HG03469 (cell line): ENCODE measurements around the gene ACMSD.
"Not testable (repeated sequence)": the region's sequence is repeated elsewhere in the genome, so short reads cannot be mapped to it uniquely, and the experiment has no call there.

Source experiments
- ATAC-seq: cut with Tn5 transposase; IDR thresholded peaks from one replicate; pipeline ENCODE4 v1.9.1; 2021; ENCODE audit warnings: mild to moderate bottlenecking, moderate library complexity, moderate number of reproducible peaks; ENCODE audit not compliant: unreplicated experiment

Gene ACMSD

DNA sequence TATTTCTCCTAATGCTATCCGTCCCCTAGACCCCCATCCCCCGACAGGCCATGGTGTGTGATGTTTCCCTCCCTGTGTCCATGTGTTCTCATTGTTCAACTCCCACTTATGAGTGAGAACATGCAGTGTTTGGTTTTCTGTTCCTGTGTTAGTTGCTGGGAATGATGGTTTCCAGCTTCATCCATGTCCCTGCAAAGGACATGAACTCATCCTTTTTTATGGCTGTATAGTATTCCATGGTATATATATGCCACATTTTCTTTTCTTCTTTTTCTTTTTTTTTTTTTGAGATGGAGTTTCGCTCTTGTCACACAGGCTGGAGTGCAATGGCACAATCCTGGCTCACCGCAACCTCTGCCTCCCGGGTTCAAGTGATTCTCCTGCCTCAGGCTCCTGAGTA lies 9.2 kb downstream of the ACMSD start:
- ATAC-seq, result not testable (repeated sequence)

DNA sequence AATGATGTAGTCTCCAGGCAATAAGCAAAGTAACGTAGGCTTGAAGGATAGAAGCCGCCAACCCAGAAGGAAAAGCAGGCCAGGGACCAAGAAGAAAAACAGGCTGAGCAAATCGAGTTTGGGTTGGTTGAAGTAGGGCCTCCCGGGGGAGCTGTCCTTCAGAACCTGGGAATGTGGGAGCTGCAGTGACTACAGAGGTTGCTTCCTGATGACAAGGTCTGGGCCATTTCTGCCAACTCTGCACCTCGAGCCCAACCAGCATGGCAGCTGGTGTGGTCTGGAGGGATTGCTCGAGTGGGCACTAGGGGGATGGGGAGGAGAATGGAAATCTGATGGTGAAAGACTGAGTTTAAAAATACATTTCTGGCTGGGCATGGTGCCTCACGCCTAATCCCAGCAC lies 14.1 kb downstream of the ACMSD start:
- no peak for ATAC-seq

DNA sequence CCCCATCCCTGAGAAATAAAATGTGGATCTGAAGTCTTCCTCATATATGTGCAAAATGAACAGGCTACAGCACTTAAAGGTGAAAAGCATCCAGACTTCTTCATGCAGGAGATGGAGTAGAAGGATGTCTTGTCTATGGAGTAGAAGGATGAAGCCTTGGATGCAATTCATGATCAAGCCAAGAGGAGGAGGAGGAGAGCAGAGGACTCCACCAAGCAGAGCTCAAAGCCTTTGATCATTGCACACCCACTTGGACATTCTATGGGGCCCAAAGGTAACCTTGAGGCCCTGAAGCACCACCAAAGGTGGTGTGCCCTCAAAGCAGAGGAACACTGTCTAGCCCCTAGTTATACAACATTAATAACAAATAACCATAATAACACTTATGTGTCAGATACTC lies 17.3 kb downstream of the ACMSD start:
- no peak for ATAC-seq

DNA sequence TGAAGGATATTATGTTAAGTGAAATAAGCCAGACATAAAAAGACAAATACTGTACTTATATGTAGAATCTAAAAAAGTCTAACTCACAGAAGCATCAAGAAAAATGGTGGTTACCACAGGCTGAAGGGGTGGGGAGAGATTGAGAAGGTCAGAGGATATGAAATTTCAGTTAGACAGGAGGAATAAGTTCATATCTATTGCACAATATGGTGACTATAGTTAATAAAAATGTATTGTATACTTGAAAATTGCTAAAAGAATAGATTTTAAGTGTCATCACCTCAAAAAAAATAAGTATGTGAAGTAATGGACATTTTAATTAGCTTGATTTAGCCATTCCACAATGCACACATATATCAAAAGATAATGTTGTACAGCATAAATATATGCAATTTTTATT lies 19.8 kb downstream of the ACMSD start:
- ATAC-seq, result no peak

DNA sequence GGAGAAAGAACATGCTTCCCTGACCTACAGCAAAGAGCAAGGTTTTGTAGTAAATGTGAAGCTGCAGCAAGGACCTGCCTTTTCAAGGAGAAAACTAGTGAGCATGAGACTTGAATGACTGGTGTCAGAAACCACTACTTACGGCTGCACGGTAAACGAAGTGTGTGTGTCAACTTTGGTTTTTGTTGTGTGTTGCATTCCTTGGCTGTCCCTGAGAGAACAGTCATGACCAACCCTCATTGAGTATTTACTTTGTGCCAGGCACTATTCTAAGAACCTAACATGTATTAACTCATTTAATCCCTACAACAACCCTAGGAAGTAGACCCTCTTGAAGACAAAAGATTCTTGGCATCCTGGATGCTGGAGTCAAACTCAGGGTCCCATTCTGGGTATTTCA lies 22.8 kb downstream of the ACMSD start:
- ATAC-seq, result no peak

DNA sequence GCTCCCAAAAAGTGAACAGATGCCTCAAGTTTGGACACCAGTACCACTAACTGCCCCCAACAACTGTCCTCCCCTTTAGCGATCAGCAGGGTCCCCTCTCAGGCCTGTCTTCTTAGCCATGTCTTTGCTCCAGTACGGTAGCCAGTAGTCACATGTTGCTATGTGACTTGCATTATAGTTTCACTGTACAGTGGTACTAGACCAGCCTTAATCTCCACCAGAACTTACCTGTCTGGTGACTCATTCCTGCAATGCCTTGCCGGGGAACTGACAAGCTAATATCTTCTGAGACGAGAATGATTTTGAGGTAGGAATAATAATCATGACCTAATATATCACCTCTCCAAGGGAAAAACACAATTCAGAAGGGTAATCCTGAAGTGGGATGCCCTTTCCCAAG lies 23.7 kb downstream of the ACMSD start:
- ATAC-seq, result no peak

DNA sequence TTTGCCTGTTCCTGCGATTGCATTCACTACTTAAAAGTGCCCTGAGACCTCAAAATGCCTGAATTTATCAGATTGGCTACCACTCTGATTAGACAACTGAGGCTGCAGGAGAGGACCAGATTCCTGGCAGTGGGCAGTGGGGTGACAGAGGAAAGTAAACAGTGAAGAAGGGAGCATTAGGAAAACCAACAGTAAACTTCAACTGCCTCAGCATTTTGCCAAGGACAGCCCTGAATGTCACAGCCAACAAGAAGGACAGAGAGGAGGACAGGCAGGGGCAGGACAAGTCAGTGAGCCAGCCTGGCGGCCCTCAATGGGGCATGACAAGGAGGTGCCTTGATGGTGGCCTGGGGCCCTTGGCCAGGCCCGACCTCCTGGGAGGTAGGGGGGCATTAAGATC lies 24.3 kb downstream of the ACMSD start:
- ATAC-seq, result no peak

DNA sequence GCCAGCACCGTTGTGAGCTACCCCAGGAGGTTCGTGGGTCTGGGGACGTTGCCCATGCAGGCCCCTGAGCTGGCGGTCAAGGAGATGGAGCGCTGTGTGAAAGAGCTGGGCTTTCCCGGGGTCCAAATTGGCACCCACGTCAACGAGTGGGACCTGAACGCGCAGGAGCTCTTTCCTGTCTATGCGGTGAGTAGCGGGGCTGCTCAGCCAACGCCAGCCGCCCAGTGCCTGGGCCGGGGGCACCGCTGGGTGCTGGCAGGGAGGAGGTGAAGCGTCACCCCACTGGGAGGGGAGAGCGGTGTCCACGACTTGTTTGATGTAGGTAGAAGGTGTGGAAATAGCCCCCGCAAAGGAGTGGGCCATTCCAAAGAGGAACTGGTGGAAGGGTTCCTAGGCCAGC lies 25.0 kb downstream of the ACMSD start:
- ATAC-seq, result no peak

DNA sequence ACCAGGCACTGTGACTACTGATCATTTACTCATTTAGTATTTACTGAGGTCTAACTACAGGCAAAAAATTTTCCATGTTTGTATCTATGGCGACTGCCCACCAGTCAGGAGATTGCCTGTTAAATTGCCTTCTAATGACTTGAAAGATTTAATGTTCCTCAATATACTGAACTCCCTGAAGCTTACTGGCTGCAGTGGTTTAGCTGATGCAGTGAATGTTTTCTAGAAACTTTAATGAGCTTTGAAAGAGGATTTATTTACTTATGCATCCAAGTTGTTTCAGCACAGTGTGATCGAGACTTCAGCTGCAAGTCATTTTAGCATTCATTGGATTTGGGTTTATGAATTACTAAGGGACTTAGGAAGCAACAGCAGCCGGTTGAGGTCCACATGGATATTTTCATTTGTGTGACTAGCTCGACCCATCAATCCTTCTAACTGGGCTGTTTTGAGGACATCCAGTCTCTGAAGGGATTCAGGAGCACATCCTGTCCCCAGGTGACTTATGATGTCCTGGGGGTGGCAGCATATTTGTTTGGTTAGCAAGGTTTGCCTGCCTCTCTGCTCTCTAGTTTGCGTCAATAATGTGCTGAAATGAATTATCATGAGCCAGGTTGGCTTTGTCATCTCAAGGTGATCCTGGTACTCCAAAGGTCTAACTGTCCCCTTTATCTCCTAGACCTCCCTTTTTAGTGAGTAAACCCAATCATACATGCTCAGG lies 26.8 kb downstream of the ACMSD start:
- no peak for ATAC-seq

DNA sequence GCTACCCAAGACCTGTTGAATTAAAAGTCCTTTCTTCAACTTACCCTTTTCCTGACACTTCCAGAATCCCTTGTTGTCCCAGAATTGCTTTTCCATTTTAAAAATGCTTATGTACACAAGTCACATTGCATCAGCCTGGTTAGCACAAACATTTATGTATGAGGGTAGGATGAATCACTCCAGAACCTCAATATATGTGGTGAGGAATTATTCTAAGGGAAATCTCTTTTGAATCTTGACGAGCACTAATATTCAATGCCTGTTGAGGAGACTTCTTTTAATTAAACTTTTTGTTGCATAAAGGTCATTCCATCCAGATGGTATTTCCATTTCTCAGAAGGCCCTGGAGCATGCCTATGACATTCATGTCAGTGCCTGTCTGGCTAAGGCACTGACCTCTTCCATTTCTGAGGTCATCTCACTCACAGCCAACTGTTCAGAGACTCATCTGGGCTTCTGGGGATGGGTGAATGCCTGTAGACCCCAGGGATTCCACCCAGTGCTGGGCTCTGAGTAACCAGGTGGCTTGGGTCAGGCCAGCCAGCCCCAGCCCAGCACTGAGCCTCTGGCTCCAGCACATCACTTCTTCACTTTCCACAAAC lies 28.2 kb downstream of the ACMSD start:
- no peak for ATAC-seq

DNA sequence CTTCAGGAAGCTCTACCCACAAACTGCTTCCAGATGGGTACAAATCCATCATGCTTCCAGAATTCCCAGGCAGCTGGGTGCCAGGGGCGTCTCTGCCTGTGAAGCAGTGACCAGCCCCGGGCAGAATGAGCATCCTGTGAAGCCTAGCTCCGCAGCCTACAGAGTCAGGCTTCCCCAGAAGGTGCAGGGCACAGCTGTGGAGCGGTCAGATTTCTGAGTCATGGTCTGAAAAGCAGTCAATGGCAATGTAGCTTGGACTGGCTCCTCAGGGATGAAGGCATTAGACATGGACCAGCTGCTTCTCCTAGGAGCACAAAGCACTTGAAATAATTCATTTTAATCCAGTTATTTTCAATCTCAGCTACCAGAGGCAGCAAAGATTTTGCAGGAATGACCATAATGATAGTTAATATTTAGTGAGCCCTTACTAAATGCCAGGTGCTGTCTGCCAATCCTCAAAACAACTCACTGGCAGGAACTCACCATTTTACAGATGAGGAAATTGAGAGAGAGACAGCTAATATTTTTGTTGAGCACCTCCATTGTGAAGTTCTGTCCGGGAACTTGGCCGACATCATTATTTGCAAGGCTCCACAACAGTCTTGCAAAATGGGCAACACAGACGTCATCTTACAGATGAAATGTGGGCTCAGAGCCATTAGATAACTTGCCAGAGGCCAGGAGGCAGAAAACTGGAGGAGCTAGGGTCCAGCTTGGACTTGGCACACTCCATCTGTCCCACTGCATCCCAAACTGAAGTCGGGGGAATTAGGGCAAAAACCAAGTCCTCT lies 31.7 kb downstream of the ACMSD start:
- ATAC-seq, result no peak

DNA sequence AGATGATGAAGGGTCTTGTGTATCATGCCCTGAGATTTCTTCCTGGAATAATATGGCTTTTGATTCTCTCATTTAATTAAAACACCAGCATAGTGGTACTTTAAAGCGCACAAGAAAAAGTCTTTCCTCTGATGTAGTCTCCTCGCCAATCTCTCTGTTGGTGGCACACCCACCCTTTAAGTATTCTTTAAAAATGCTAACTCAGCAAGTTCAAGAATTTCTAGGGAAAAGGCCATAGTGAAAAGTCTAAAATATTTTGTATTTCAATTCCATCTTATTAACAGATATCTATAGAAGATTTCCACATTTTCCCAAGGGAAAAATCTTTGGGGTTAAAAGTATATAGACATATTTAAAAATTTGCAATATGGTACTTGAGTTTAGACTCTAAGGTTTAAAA lies 34.7 kb downstream of the ACMSD start:
- no peak for ATAC-seq

DNA sequence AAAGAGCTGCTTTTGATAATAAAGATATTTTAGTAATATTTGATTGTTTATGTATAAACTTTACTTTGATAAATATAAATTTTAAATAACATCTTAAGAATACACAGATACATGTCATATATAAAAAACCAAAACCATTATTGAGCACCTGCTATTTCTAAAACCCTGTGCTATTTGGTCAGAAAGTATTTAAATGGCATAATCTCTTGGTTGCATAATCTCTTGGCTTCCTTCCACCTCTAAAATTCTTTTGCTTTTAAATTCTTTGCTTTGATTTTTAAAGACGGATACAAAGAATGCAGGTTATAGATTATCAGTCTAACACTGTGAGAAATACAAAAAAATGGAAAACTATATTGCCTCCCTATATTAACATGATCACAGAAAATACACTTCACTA lies 36.9 kb downstream of the ACMSD start:
- ATAC-seq, result no peak

DNA sequence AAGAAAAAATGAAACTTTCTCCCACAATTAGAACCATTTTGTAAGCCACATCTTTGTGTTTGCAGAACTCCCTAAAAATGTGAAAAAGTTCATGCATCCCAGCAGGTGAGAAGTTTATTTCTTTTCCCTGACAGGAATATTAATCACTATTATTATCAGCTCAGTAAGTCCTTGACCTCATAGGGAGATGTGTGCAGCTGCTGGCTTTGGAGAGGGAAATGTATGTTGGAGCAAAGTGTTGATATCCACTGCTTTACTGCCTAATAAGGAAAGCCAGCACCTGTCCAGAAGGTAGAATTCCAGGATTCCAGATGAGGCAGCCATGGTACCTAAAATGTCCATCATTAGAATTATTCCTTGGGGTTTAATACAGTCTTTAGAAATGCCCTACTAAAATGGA lies 44.4 kb downstream of the ACMSD start:
- ATAC-seq, result no peak

DNA sequence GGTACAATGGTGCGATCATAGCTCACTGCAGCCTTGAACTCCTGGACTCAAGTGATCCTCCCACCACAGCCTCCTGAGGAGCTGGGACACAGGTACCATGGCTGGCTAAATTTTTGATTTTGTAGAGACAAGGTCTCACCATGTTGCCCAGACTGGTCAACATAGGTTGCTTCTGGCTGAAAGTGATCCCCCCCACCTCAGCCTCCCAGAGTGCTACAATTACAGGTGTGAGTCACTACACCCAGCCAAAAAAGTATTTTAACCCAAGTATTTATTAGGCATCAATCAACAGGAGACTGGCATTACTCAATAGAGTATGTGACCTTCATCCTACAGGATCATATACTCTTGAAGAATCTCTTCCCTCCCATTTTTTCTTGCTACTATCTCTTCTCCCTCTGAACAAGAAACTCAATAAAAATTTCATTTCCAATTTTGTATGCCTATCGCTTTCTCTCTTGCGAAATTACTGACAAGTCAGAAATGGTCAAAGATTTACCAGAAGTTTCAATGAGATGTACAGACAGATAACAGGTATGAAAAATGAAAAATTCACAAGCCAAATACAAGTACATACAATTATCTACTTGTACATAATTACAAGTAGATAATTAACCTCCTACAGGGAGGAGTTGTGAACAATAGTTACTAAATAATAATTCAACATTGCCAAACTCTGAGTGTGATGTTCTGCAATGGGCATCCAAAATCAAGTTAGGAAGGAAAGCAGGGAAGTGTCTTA lies 45.3 kb downstream of the ACMSD start:
- ATAC-seq, result no peak

DNA sequence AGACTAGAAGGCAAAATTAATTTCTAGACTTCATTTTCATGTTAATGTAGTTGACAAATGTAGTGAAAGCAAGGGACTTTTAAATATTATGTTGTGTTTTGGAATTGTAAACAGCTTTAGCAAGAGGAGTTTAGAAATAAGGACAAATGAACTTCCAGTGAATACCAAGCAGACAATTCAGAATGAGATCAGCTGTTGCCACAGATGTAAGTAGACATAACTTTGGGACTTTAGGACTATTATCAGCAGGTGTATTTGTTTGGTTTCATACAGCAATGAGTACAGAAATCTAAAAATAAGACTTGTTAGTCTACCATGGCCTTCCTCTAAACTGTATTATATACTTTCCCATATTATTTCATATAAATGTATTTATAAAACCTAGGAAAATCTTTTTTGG lies 46.0 kb downstream of the ACMSD start:
- no peak for ATAC-seq

DNA sequence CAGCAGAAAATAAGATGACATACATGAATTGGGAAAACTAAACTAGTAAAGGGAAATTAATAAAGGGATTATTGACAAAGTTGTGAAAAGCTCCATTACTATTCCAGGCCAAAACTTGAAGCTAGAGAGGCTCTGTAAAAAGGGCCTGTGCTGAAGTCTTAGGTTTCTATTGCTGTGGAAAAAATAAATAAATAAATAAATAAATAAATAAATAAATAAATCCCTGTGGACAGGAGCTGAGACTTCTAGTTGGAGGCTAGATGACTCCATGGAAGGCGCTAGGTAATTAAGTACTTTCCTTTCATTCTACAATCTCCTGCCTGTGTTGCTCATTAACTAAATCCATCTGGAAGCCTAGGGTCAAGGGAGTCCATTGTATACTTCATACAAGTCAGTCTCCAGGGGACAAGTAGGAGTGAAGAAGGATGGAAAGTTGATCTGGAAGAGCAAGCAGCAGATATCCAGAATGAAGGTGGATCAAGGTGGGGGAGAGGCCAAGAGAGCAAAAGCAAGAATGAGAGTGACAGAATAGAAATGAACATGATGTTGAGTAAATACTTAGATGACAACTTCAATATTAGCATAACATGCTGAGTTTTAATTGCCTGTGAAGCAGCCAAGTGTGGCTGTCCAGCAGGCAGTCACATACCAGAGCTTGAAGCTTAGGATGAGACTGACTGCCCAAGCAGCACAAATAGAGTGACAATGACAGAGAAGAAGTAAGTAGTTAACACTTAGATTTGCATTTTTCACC lies 54.0 kb downstream of the ACMSD start:
- no peak for ATAC-seq

DNA sequence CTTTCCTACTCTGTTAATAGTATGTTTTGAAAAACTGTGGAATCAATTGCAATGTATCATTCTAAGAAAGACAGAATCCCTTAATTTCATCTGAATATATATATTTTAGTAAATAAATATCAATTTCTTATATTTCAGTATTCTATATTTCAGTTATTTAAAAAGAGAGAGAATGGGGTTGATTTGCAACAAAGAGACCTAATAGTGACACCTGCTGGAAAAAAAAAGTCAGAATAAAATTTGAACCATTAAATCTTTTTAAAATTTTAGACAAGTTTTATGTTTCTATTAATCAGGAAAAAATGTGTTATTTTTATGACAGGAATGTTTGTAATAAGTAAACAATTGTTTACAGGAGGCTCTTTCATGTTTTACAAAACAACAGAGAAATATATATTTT lies 59.5 kb downstream of the ACMSD start:
- ATAC-seq, result no peak

DNA sequence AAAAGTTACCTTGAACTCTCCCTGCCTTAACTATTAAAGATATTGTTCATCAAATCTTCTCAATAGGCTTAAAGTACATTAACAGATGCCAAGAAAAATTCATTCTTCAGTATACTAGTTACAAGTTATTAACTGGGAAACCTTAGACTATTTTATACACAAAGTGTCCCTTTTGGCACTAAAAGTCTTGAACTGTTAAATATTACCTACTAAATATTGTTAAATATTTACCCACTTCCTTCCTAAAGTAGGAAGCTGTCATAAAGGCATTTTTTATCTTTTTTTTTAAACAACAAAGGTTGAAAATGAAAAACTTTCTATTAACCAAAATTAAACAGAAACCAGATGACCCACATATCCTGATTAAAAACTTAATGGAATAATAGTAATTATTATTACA lies 60.8 kb downstream of the ACMSD start:
- ATAC-seq, result no peak

DNA sequence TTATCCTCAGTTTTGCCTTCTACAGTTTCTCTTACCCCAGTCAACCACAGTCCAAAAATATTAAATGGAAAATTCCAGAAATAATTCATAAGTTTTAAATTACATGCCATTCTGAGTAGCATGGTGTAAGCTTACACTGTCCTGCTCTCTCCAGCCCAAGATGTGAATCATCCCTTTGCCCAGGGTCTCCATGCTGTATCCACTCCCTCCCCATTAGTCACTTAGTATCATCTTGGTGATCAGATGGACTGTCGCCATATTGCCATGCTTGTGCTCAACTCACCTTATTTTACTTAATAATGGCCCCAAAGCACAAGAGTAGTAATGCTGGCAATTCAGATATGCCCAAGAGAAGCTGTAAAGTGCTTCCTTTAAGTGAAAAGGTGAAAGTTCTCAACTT lies 61.7 kb downstream of the ACMSD start:
- no peak for ATAC-seq

DNA sequence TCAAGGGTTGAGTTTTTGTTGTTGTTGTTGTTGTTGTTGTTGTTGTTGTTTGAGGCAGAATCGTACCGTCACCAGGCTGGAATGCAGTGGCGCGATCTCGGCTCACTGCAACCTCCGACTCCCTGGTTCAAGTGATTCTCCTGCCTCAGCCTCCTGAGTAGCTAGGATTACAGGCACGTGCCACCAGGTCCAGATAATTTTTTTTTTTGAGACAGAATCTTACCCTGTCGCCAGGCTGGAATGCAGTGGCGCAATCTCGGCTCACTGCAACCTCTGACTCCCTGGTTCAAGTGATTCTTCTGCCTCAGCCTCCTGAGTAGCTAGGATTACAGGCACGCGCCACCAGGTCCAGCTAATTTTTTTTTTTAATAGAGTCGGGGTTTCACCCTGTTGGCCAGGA lies 65.3 kb downstream of the ACMSD start:
- not testable (repeated sequence) for ATAC-seq
